Measurements from ENCODE around the gene OXSR1. TPM values are rescaled to one million over a fixed set of nuclear protein-coding genes. Genes with fewer than 3 reads are reported as not detected.
"Not testable (repeated sequence)": the region's sequence is repeated elsewhere in the genome, so short reads cannot be mapped to it uniquely, and the experiment has no call there.

OXSR1 gene
- total RNA-seq, 4 donors from 2014 or later: 17.3 to 49.7 (median 28.7) TPM

- Histone ChIP-seq H3K27ac (no peak overlapping the region), H3K36me3 (peaks cover 0 to 61% (median 0%) of the 10 kb centered on the region in 3 donors), H3K4me1 (no peaks in the 10 kb centered on the region), H3K4me3 (no peak overlapping the region), H3K27me3 (no peaks in the 10 kb centered on the region), H3K9me3 (no peaks in the 10 kb centered on the region)
- DNase-seq: no peak
- TF ChIP-seq CTCF (IDR thresholded peaks at IDR 0.05) (no peak), POLR2A (IDR thresholded peaks at IDR 0.05) (no peak)
These were observed 62.7 kb downstream of the OXSR1 start for GRCh38 chr3:38227989-38228388.

GRCh38 chr3:38229036-38229435, 63.7 kb downstream of the OXSR1 start:
- TF ChIP-seq POLR2A (IDR thresholded peaks at IDR 0.05): no peak
- no peak for TF ChIP-seq CTCF (IDR thresholded peaks at IDR 0.05)
- H3K36me3 ChIP-seq: peaks cover 0 to 66% (median 0%) of the 10 kb centered on the region in 3 donors
- H3K27ac ChIP-seq: no peak overlapping the region
- no peaks in the 10 kb centered on the region for H3K27me3 ChIP-seq
- H3K4me3 ChIP-seq: no peak overlapping the region
- H3K9me3 ChIP-seq: no peaks in the 10 kb centered on the region
- H3K4me1 ChIP-seq: no peaks in the 10 kb centered on the region
- DNase-seq: no peak

- no peak for TF ChIP-seq CTCF (IDR thresholded peaks at IDR 0.05)
- no peak for TF ChIP-seq POLR2A (IDR thresholded peaks at IDR 0.05)
- Histone ChIP-seq H3K4me1 (no peaks in the 10 kb centered on the region), H3K36me3 (peaks cover 0 to 71% (median 0%) of the 10 kb centered on the region in 3 donors)
These were observed 67.4 kb downstream of the OXSR1 start for GRCh38 chr3:38232701-38233100.

GRCh38 chr3:38235466-38235865, 70.1 kb downstream of the OXSR1 start:
- no peaks in the 10 kb centered on the region for H3K27me3 ChIP-seq
- H3K27ac ChIP-seq: no peak overlapping the region
- H3K4me1 ChIP-seq: no peaks in the 10 kb centered on the region
- DNase-seq: no peak
- no peak for TF ChIP-seq POLR2A (IDR thresholded peaks at IDR 0.05)
- no peak for TF ChIP-seq CTCF (IDR thresholded peaks at IDR 0.05)
- no peak overlapping the region for H3K4me3 ChIP-seq
- peaks cover 0 to 66% (median 0%) of the 10 kb centered on the region in 3 donors for H3K36me3 ChIP-seq
- peaks cover 0 to 3% (median 0%) of the 10 kb centered on the region in 4 donors for H3K9me3 ChIP-seq

More at GRCh38 chr3:38232701-38233100, 67.4 kb downstream of the OXSR1 start:
- H3K4me3 ChIP-seq: no peak overlapping the region
- H3K9me3 ChIP-seq: peaks cover 0 to 3% (median 0%) of the 10 kb centered on the region in 4 donors
- H3K27me3 ChIP-seq: no peaks in the 10 kb centered on the region
- DNase-seq: no peak
- H3K27ac ChIP-seq: no peak overlapping the region

- TF ChIP-seq CTCF (IDR thresholded peaks at IDR 0.05): no peak
- TF ChIP-seq POLR2A (IDR thresholded peaks at IDR 0.05): no peak
- DNase-seq: no peak
- Histone ChIP-seq H3K27me3 (no peaks in the 10 kb centered on the region), H3K36me3 (peaks cover 0 to 47% (median 0%) of the 10 kb centered on the region in 3 donors), H3K9me3 (peaks cover 0 to 3% (median 0%) of the 10 kb centered on the region in 4 donors), H3K4me3 (no peak overlapping the region), H3K27ac (no peak overlapping the region), H3K4me1 (no peaks in the 10 kb centered on the region)
These were observed 73.2 kb downstream of the OXSR1 start for GRCh38 chr3:38238416-38239008.

GRCh38 chr3:38242812-38243211, 77.5 kb downstream of the OXSR1 start:
- not testable (repeated sequence) for DNase-seq, H3K27me3 ChIP-seq, H3K9me3 ChIP-seq, H3K4me3 ChIP-seq, H3K27ac ChIP-seq, H3K4me1 ChIP-seq
- H3K36me3 ChIP-seq: peaks cover 0 to 31% (median 0%) of the 10 kb centered on the region in 3 donors

Data from Peyer's patch (tissue), 4 donors.